H7 (cell line): Measurements from ENCODE around the gene GPRIN2. TPM values are rescaled to one million over a fixed set of nuclear protein-coding genes. Genes with fewer than 3 reads are reported as not detected.
"Not testable (repeated sequence)": the region's sequence is repeated elsewhere in the genome, so short reads cannot be mapped to it uniquely, and the experiment has no call there.

ENCODE experiments used
- DNase-seq: peaks from one replicate; pipeline ENCODE4 v3.0.0; 2012
- H3K27me3 ChIP-seq: 2 replicates; pipeline ENCODE4 v1.6.0; 2011; ENCODE audit warnings: mild to moderate bottlenecking, low read length; ENCODE audit not compliant: control insufficient read depth, insufficient read depth
- H3K36me3 ChIP-seq: replicated peaks from 2 replicates; pipeline ENCODE4 v1.5.1; 2011; ENCODE audit warnings: low read length; ENCODE audit not compliant: control insufficient read depth, insufficient read depth
- H3K4me3 ChIP-seq: 2 replicates; pipeline ENCODE4 v1.5.1; 2011; ENCODE audit warnings: low read depth, mild to moderate bottlenecking, control low read depth, low read length, moderate library complexity; ENCODE audit not compliant: insufficient read depth
- total RNA-seq: library from RNA; depleted of rRNA; stranded (reverse); fragments of >200 nt; shearing (Covaris generic); gene quantifications from 2 replicates; pipeline ENCODE4 v1.2.3, GENCODE V29; 2014; rRNA removed

The GPRIN2 gene
- total RNA-seq, result 4.3 and 4.7 TPM in 2 replicates

DNA sequence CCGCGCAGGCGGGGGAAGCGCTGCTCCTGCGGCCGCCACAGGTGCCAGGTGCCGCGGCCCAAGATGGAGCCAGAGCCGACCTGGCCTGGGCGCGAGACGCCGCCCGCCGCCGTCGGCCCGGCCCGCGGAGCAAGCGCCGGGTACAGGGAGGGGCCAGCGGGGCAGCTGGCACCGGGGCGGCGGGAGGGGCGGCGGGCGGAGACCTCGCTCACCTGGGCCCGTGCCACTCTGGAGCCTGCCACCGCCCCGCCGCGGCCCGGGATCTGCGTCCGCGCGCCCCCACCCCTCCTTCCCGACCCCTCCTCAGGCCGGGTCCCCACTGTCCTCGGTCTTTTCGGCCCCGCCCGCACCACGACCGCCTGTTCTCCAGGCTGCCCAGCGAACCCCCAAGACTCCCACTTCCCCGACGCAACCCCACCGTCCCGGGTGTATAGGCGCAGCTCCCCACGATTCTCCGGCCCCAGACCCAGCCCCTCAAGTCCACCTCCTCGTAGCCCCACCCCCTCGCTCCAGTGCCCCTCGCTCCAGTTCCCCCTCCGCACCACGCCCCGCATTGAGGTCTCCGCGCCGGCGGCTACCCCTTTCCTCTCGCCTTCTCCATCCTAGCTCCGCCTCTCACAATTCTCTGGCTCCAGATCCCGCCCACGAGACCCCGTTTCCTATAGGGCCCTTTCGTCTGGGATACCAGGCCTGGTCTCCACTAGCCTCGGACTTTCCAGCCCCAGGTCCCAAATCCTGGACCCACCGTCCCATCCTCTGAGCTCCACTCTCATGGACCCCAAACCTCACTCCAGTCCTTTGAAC, at the start of gene GPRIN2:
GPRIN2 (minus strand) TSS at position 144 of the 804 bp plus-strand sequence. CDS start 5,922 bp downstream, outside the sequence.
- Histone ChIP-seq H3K4me3 (peak within 1 kb of the TSS; percentile 69), H3K36me3 (peaks cover 6% of the 10 kb centered on the region), H3K27me3 (peaks cover 35% of the 10 kb centered on the region)
- peak; percentile 92 for DNase-seq

DNA sequence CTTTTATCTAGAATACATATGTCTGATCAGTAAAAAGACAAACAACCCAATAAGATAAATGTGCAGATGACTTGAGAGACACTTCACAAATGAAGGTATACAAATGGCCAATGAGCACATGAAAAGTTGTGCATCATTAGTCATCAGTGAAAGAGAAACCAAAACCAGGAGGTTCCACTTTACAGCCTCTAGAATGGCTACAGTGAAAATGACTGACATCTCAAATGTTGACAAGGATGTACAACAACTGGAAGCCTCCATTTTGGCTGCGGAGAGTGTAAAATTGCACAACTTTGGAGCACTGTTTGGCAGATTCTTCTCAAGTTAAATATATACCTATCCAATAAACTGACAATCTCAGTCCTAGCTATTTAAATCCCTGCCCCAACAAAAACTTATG, 44.1 kb upstream of the GPRIN2 start:
- H3K36me3 ChIP-seq, H3K4me3 ChIP-seq, H3K27me3 ChIP-seq, DNase-seq: not testable (repeated sequence)

DNA sequence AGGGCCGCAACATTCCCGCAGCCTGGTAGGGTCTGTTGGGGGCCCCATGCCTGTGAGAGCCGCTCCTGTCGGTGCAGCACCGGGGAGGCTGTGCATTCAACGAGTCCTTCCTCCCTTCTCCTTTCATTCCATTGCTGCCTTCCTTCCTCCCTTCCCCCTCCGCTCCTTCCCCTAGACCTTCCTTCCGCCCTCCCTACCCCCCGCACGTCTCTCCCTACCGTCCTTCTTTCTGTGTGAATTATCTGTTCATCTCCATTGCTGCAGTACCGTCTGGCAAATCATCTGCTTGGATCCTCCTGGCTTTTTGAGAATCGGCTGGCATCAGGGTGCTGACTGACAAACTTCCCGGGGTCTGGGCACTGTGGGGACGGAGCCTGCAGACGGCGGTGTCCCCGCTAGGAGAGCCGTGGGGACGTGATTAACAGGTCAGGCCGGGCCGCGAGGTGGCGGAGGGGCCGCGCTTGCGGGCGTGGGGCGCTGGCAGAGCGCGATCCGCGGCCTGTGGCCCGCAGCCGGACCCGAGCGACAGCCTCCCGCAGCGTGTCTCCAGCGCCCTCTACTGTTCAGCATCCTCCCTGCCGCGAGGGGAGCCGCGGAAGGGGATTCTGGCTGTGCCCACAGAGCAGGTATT, 41.3 kb upstream of the GPRIN2 start:
- not testable (repeated sequence) for DNase-seq, H3K36me3 ChIP-seq, H3K27me3 ChIP-seq
- peak overlapping the region; percentile 26 for H3K4me3 ChIP-seq

DNA sequence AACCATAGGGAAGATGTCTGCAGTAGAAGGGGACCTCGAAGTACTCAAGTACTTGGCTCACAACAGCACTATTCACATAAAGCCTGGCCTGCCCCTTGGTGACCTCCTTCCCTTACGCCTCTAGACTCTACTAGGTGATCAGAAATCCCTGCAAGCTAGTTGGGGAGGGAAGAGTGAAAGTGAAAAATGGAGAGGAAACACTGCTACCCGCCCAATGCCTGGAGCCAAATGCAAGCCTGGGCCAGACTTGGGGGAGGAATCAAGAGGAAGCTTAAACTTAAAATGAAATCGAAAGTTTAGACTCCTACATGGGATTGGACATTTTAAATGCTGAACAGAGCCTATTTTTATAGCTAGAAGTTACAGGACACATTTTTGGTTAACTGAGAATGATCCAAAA, 40.1 kb upstream of the GPRIN2 start:
- H3K36me3 ChIP-seq, H3K4me3 ChIP-seq, H3K27me3 ChIP-seq, DNase-seq: not testable (repeated sequence)

DNA sequence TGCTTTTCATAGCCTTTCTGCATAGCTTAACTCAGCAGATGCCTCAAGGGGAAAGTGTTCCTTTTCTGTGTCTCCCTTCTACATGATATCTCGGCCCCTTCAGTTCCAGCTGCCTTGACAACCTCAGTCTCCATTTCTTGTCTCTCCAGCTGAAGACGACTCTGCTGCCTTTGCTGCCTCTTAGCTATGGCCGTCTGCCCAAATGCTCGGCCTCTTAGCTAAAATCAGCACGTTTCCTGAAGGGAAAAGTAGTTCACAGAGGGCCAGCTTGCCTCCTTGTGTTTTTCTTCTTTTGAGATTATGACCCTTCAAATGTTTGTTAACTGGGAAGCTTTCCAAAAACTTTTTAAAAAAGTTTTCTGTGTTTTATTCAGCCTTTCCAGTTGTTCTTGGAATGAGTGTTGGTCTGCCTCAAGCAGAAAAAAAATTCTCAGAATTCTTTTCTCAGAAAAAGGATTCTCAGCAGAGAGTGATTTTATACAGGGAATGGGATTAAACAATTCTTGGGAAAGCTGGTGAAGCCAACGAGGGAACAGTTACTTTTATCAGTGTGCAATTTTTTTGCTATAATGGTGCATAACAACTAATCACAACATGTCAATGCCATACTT, 38.1 kb upstream of the GPRIN2 start:
- not testable (repeated sequence) for DNase-seq, H3K4me3 ChIP-seq, H3K36me3 ChIP-seq, H3K27me3 ChIP-seq

DNA sequence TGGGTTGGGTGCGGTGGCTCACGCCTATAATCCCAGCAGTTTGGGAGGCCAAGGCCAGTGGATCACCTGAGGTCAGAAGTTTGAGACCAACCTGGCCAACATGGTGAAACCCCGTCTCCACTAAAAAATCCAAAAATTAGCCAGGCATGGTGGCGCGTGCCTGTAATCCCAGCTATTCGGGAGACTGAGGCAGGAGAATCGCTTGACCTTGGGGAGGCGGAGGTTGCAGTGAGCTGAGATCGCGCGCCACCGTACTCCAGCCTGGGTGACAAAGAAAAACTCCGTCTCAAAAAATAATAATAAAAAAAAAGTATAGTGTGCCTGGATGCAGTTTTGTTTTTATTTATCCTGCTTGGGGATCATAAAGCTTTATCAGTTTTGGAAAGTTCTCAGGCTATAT, 36.8 kb upstream of the GPRIN2 start:
- H3K4me3 ChIP-seq, H3K27me3 ChIP-seq, DNase-seq, H3K36me3 ChIP-seq: not testable (repeated sequence)

DNA sequence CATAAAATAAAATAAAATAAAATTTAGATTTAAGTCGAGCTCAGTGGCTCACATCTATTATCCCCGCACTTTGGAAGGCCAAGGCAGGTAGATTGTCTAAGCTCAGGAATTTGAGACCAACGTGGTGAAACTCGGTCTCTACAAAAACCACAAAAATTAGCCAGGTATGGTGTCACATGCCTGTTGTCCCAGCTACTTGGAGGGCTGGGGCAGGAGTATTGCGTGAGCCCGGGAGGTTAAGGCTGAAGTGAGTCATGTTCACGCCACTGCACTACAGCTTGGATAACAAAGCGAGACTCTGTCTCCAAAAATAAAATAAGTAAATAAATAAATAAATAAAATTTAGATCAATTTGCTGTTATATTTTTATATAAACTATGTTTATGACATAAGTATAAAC, 34.6 kb upstream of the GPRIN2 start:
- not testable (repeated sequence) for DNase-seq, H3K36me3 ChIP-seq, H3K27me3 ChIP-seq, H3K4me3 ChIP-seq

DNA sequence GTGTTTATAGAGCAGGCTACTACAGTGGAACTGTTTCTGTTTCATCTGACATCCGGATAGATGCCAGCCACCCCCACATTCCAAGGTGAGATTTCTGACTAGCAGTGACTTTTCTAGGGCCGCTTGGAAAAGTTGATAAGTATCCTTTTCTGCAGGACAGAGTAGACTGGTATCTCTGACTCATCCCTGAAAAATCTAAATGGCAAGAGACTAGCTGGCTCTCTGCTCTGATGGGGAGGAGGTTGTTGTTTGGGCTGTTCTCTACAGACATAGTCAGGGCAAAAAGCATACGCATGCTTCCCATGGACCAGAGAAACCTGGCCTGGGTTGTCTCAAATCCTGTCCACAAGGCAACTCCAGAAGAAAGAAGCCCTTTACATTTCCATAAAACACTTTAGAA, 33.1 kb upstream of the GPRIN2 start:
- H3K4me3 ChIP-seq, H3K36me3 ChIP-seq, DNase-seq, H3K27me3 ChIP-seq: not testable (repeated sequence)

DNA sequence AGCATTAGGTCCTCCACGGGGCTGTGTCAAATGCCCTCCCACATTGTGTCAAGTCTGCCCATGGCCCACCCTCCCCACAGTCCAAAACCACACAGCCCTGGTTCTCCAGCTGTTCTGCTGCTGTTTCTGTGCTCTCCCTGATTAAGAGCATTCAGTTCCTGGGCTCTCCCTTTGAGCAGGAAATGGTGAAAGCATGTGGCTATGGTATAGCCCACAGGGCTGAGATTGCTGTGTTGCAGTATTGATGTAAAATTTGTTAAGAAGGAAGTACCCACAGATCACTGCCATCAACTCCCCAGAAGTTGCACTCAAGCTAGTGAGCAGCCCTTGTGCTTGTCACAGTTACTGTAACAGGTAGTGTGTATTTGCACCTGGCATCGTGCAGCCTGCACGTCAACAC, 31.8 kb upstream of the GPRIN2 start:
- not testable (repeated sequence) for H3K27me3 ChIP-seq, H3K36me3 ChIP-seq, H3K4me3 ChIP-seq, DNase-seq

DNA sequence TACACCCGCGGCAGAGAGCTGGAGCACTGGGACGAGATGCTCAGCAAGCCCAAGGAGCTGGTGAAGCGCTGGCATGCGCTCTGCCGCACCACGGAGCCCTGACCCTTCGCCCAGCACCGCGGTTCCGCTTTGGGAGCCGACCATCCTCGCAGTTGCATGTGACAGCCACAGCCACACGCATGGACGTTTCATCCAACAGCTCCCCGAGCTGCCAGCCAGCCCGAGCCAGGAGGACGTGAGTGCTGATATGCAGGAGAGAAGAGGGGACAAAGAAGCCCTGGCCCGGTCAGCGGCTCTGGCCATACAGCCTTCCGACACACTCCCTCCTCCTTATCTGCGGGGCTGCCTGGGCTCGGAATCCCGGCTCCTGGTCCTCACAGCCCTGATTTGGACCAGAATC, 31.1 kb upstream of the GPRIN2 start:
- DNase-seq, H3K36me3 ChIP-seq, H3K27me3 ChIP-seq, H3K4me3 ChIP-seq: not testable (repeated sequence)

DNA sequence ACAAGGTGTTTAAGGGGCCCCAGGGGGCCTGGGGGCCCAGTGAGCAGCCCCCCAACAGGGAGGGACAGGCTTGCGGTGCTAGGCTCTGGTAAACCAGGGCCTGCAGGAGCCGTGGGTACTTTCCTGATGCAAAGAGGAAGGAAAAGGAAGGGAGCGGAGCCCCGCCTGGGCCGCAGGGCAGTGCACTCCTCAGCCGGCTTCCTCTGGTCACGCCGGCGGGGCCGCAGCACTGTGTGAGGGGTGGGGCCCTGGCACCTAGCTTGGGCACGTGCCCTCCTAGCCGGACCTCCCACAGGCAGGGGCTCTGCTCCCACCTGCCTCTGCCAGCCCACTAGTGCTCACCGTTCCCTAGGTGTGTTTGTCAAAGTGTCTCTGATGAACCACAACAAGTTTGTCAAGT, 28.8 kb upstream of the GPRIN2 start:
- H3K27me3 ChIP-seq, H3K36me3 ChIP-seq, DNase-seq, H3K4me3 ChIP-seq: not testable (repeated sequence)

DNA sequence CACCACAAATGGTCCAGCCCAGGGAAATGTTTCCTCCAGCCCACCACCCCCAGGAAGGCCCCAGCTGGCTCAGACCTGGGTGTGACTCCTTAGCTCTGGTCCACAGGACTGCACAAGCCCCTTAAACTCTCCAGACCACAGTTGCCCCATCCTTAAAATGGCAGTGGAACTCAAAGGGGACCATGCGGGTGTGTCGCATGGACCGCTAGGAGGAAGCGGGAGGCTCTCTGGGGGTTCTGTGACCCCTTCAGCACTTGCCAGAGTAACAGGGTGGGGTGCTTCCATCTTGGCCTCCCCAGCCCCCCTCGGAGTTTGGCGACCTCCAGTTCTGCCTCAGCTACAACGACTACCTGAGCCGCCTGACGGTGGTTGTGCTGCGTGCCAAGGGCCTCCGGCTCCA, 27.7 kb upstream of the GPRIN2 start:
- H3K27me3 ChIP-seq, H3K36me3 ChIP-seq, H3K4me3 ChIP-seq, DNase-seq: not testable (repeated sequence)

DNA sequence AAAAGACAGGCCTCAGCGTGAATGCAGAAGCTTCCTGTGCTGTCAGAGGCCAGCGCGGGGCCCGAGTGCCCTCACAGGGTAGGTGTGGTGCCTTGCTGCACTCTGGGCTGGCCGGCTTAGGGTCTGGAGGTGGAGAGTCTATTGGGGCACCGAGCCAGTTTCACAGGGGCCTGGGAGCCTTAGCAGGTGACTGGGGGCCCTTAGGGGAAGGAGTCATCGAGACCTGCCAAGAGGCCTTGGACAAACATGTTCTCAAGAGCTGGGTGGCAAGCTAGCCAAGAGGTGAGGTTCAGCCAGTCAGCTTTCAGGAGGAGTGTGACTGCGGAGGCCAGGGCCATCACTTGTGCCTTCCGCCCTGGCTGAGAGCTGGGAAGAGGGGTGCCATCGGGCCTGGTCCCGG, 26.1 kb upstream of the GPRIN2 start:
- not testable (repeated sequence) for H3K36me3 ChIP-seq, H3K27me3 ChIP-seq, H3K4me3 ChIP-seq, DNase-seq

DNA sequence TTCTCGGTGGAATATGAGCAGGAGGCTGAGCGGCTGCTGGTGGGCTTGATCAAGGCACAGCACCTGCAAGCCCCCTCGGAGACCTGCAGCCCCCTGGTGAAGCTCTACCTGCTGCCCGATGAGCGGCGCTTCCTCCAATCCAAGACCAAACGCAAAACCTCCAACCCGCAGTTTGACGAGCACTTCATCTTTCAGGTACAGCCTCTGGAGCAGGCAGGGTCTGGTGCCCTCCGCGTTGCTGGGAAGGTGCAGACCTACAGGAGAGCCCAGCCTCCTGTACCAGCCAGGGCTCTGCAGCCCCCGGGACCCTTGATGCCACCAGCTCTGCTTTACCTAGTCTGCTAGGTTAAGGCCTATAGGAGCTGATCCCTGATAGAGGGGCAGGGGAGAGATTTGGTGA, 25.5 kb upstream of the GPRIN2 start:
- not testable (repeated sequence) for H3K36me3 ChIP-seq, DNase-seq, H3K4me3 ChIP-seq
- H3K27me3 ChIP-seq, result peaks cover 10% of the 10 kb centered on the region

DNA sequence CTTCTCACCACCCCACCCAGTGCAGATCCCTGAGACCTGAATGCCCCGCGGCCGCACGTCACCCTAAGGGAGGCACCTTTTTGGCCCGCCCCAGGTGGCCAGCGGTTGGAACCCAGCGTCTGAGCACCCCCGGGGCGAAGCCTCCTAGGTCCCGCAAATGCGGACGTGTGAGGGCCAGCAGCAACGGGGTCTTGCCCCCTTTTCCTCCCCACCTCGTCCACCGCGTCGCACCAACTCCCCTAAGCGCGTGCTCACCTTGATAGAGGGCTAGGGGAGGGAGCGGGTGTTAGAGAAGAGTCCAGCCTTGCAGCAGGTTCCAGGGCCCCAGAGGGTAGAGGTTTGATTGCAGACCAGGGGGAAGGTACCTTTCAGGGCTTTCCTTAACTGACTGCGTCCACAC, 22.9 kb upstream of the GPRIN2 start:
- not testable (repeated sequence) for H3K4me3 ChIP-seq, DNase-seq, H3K36me3 ChIP-seq
- peaks cover 10% of the 10 kb centered on the region for H3K27me3 ChIP-seq
